NCI-H1105 (cell line): ENCODE results near the gene KY.
A peak's percentile ranks its signal among the peaks of the same experiment; 100 is the strongest.
"Not testable (repeated sequence)": the region's sequence is repeated elsewhere in the genome, so short reads cannot be mapped to it uniquely, and the experiment has no call there.

Experiments used
- DNase-seq: peaks from one replicate; lab custom pipeline; 2025; lab: John Stamatoyannopoulos, UW

KY gene

DNA sequence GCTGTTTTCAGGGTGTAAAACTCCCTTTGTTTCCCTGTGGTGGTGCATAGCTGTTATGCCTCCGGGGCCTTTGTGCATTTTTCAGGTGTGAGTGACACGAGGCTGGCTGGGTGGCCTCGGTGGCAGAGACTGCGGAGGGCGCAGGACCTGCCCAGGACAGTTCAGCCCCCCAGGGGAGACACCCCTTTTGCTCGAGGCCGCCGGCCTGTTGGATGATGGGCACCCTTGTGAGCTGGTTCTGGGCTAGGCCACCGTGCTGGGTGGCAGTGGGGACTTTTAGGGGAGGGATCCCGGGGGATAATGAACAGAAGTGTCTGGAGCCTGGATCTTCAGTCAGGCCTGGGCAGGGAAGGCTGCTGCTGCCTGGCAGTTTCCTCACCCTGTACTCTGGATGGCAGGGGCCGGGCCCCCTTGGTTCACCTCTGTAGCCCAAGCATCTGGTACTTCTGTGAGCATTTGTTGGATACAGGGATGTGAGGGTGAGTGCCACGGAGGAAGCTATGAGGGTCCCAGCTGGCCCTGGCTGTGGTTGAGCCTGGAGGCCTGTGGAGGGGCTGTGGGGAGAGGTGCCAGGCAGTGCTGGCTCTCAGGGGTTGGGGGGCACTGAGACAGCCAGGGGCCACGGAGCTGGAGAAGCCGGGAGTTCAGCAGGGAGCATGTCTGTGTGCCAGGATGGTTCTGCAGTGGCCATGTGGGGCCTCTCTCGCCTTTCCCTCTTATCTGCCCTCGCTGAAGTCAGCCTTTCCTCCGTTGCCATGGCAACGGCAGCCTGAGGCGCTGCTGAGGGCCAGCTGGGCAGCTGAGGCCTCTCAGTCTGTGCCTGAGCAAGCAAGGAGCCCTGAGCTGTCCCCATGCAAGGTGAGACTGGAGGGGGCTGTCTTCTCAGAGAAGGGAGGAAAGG is 49.0 kb downstream of the KY start:
- peak; percentile 68 for DNase-seq

DNA sequence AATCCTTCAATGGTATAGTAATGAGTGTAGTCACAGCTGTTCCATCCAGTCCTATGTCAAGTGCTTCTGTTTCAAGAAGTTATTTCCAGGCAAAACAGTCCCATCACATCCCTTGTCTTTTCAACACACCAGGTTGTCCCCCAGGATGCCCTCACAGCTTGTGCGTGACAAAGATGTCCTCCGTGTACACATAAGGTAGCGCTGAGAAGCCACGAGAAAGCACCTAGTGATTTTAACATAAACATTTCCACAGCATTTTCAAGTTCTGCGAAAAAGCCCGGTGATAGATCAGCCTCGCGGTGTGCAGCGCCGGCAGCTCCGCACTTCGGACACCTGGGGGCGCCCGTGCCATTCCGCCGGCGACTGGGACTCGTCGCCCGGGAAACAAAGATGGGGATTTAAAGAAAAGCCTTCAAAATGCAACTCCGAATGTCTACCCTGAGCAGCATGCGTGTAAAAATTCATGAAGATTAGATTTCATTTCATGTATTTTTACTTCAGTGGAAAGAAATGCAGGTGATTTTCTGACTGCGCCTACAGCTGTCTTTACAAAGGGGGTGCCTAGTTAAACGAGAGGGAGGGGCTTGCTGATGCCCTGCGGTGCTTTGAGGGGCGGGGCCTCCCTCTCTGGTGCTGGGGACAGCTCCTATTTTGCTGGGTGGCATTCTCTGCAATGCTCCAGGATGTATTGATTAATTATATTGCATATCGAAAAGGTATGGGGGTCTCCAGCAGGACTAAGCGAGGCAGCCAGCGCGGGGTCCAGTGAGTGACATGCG is 49.9 kb downstream of the KY start:
- DNase-seq, result peak; percentile 68

- no peak for DNase-seq
Observed at GRCh38 chr3:134600206-134600605, 50.6 kb downstream of the KY start.

DNA sequence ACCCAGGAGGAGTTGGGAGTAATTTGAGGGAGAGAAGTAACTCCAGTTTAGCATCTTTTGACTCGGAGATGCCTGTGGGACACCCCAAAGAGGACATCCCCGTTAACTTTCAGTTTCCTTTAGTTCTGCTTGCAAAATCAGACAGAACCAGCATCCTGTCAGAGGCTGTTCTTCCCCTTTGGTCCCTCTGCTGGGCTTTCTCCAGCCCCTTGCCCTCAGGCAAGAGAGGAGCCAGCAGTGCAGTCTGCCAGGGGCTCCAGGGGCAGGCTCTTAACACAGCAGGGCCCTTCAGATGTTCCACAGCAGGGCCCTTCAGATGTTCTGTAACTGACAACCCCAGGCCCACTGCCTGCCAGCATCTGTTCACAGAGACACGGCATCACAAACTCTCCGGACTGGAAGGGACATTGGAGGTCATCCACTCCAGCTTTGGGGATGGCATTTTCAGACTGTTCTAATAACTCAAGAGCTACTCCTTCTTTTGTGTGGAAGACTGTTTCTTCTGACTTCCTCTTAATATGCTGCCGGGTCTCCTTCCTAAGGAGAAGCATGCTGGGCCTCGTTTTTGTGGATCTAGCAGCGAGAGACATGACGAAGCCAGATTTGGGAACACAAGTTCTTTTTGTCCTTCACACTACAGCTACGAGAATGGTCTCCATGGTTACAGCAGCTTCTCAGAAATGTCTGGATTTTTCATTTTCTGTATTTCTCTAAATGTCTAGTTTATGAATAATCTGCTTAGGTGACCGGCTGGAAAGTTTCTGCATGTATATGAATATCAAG is 51.9 kb downstream of the KY start:
- DNase-seq, result no peak

DNA sequence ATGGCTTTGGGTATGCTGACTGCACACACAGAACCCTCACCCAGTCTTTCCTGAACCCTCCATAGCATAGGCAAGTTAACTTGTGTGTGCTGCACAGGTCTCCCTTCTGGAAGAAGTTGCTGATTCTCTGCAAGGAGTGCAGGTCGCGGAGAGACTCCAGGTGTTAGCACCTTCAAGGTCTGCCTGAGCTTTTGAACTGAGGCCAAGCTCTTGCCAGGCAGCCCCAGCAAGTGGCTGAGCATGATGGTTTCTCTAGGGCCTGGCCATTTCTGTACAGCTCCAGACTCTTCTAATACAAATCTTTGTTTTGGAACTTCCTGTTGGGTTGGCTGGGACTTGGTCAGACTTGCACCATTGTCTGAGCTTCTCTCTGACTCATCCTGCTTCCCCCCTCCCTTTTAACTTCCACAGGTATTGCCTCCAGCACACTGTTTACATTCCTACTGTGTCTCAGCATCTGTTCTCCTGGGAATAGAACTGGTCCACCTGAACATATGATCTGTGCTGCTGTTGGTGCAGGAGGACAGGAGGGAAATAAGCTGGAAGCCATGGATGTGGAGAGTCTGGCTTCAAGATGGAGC is 53.3 kb downstream of the KY start:
- no peak for DNase-seq

GRCh38 chr3:134594986-134595385 is 55.8 kb downstream of the KY start:
- DNase-seq, result not testable (repeated sequence)

GRCh38 chr3:134594331-134594741 is 56.5 kb downstream of the KY start:
- no peak for DNase-seq

DNA sequence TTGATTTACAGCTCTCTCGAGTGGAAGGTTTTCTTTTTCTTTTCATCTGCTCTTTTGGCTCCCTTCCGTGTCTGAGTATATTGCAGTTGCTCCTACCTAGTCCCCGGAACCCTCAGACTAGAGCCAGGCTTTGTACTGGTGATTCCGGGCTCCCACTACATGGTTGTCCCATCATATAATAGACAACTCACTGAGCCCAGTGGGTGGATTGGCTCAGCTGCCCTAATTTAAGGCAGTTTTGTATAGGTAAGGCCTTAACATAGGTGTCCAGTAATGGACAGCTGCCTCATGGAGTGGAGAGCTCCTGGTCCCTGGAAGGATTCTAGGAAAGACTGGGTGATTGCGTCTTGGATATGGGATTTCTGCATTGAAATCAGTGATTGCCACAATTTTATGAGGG is 58.0 kb downstream of the KY start:
- no peak for DNase-seq

GRCh38 chr3:134590766-134591165 is 60.1 kb downstream of the KY start:
- DNase-seq, result no peak

DNA sequence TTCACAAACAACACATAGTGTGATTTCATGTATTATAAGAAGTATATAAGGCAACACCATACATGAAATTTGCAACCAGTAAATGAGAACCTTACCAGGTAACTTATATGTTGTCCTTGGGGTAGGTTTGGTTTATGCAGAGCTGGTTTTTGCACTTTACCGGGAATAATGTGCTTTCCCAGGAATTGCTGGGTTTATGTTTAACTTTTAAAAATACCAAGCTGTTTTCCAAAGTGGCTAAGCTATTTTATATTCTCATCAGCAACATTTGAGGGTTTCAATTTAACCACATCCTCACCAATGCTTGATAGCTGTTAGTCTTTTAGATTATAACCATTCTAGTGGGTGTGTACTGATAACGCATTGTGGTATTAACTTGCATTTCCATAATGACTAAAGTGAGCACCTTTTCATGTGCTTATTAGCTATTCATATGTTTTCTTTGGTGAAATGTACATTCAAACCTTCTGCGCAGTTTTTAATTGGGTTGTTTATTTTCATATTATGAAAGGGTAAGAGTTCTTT is 71.6 kb downstream of the KY start:
- no peak for DNase-seq

- no peak for DNase-seq
Observed at GRCh38 chr3:134576831-134577230, 74.0 kb downstream of the KY start.

GRCh38 chr3:134576426-134576825 is 74.4 kb downstream of the KY start:
- DNase-seq, result no peak

- DNase-seq, result not testable (repeated sequence)
Observed at GRCh38 chr3:134569899-134570298, 80.9 kb downstream of the KY start.

- DNase-seq, result no peak
Observed at GRCh38 chr3:134568790-134569189, 82.0 kb downstream of the KY start.

DNA sequence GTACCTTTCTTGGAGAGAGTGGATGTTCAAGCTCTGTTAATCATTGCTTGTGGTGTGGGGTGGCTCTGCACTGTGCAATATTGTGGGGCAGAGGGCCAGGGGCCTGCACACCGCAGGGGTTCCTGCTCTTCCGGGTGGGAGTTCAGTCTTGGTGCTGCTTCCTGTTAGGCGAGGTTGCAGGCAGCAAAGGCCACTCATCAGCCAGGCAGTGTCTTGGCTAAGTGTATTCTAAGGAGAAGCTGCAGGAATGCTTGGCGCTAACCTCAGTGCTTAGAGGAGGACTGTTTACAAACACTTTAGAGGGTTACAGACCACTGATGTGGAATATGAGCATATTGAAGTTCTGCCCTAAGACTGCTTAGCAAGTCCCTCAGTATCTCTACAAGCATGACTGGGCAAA is 83.2 kb downstream of the KY start:
- no peak for DNase-seq

- DNase-seq, result no peak
Observed at GRCh38 chr3:134564991-134565390, 85.8 kb downstream of the KY start.

DNA sequence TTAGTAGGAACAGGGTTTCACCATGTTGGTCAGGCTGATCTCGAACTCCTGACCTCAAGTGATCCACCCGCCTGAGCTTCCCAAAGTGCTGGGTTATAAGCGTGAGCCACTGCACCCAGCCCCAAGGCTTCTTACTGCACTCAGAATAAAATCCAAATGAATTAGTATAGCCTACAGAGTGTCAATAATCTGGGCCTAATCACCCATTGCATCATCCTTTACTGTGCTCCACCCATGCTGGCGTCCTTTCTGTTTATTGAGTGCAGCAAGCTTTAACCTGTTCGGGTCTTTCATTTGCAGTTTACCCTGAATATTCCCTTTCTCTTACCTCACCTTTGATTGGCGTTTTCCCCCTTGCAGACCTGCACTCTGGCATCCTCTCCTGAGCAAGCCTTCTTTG is 87.2 kb downstream of the KY start:
- no peak for DNase-seq

- DNase-seq, result no peak
Observed at GRCh38 chr3:134562055-134562454, 88.8 kb downstream of the KY start.

DNA sequence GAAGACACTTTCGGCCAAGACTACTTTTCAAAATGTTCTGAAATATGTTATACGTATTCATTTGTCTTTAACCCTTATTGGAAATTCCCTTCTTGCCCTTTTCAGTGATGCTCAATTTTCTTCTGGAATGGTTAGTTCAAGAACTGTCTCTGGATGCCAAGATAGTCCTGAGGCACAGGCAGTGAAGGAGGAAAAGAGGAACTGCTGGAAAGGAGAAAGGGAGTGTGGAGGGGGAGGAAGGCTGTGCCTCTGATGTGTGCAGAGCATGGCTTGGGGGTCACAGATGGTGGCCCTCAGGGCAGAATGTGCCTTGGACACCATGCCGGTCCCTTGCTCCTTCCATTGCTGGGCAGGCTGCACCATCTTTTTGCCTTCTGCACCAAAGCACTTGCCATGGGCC is 91.2 kb downstream of the KY start:
- DNase-seq, result no peak
